ENCODE measurements around the gene NT5DC3. TPM values are rescaled to one million over a fixed set of nuclear protein-coding genes. Genes with fewer than 3 reads are reported as not detected.

Gene NT5DC3
- total and polyA plus RNA-seq, 9 of the 15 experiments (the other 6 are each of a cell fraction or from before 2014, with no cell fraction given): 6.3 to 33.5 (median 24.5) TPM

GRCh38 chr12:103877934-103878510 lies 37.0 kb upstream of the NT5DC3 start (continued):
- TF ChIP-seq PREB (CRISPR knock-in tag; IDR thresholded peaks at IDR 0.05) (no peak), CTCFL (IDR thresholded peaks at IDR 0.05; ENCODE audit: borderline replicate concordance, insufficient read depth, low read depth, low read length, poor library complexity, severe bottlenecking) (peak; percentile 54), SUPT5H (IDR thresholded peaks at IDR 0.05) (no peak), ATF7 (IDR thresholded peaks at IDR 0.05) (no peak), ARID2 (IDR thresholded peaks at IDR 0.05) (0 out of 2 replicates have a peak, but pooled peaks have one; percentile 59), MYC (IDR thresholded peaks at IDR 0.05; ENCODE audit: low read depth, low read length) (0 out of 2 replicates have a peak, but pooled peaks have one; percentile 46), MYC (CRISPR knock-in tag; IDR thresholded peaks at IDR 0.05; ENCODE audit: borderline replicate concordance, low read depth) (no peak), L3MBTL2 (IDR thresholded peaks at IDR 0.05) (peak; percentile 33; the same call in 1 of the 2 replicates), JUND (IDR thresholded peaks at IDR 0.05; ENCODE audit: borderline replicate concordance, low read depth, low read length) (peak; percentile 41; the same call in 1 of the 2 replicates), JUND (tag; IDR thresholded peaks at IDR 0.05; ENCODE audit: borderline replicate concordance, low read depth, low read length) (no peak), ZFP36 (IDR thresholded peaks at IDR 0.05; ENCODE audit: low read depth, low read length, partially characterized antibody) (peak; percentile 21), DIDO1 (tag; IDR thresholded peaks at IDR 0.05; ENCODE audit: low read depth) (0 out of 2 replicates have a peak, but pooled peaks have one; percentile 19), ZBTB26 (CRISPR knock-in tag; IDR thresholded peaks at IDR 0.05) (no peak), SMC3 (conservative IDR thresholded peaks at IDR 0.05; ENCODE audit: insufficient read depth, low read depth, low read length) (peak; percentile 66), DEAF1 (CRISPR knock-in tag; IDR thresholded peaks at IDR 0.05) (peak; percentile 65; the same call in 1 of the 2 replicates), RAD21 (CRISPR knock-in tag; conservative IDR thresholded peaks at IDR 0.05 in 1 of 2, IDR thresholded peaks at IDR 0.05 in 1 of 2) (peak; percentile 70 to 83)
